ENCODE data around the gene GMPPA. TPM values are rescaled to one million over a fixed set of nuclear protein-coding genes. Genes with fewer than 3 reads are reported as not detected.

GMPPA gene
- polyA plus RNA-seq, 2 of the 4 experiments (the other 2 are of a cell fraction), result 36.2 to 46.2 TPM

DNA sequence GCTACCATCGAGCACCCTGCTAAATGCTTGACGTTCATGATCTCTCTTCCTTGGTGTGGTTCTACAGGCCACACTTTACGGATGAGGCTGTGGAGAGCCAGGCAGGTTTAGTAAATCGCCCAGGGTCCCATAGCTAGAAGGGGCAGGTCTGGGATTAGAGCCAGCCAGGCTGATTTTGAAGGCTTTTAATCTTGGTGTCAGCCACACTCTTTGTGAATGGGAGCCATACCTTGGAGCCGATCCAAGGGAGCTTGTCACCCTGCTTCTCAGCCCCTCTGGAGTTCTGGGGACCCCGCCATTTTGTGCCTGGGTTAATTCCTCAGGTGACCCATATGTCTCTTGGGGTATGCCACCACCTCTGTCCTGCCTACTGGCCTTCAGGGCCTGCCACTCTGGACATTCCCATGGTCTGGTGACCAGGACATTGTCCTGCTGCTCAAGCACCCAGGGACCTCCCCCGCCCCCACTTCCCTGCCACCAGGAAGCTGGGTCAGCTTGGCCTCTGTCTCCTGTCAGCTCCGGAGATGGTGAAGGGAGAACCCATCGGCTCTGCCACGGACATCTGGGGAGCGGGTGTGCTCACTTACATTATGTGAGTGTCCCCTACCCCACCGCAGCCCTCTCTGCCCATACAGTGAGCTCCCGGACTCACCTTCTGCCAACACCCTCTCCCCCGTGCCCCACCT, 7.3 kb upstream of the GMPPA start:
- no peak for ATAC-seq
- ChIA-PET CTCF (interaction anchor here (1.0 to 89.4 kb wide), 4 partner anchors 15 to 89 kb away, joined by 3 to 3291 read pairs (median 1649); partner anchors contain the start of genes ASIC4, CHPF, GMPPA and SPEG), POLR2A (no interaction called here)
- WGBS (ENCODE audit: missing lambda C conversion rate), result 55% methylated on average over 9 of the region's 14 CpGs
- DNase-seq (ENCODE audit: low read depth in 1 of 2, low spot score in 1 of 2), result no peak
- H3K4me1 ChIP-seq, result peaks cover 7% of the 10 kb centered on the region; the same call in 2 of the 3 replicates
- H3K27ac ChIP-seq, result no peak overlapping the region
- TF ChIP-seq EHF (CRISPR knock-in tag; IDR thresholded peaks at IDR 0.05) (no peak), ZSCAN20 (CRISPR knock-in tag; IDR thresholded peaks at IDR 0.05) (no peak), NPAS2 (CRISPR knock-in tag; IDR thresholded peaks at IDR 0.05; ENCODE audit: borderline replicate concordance) (no peak), ESRRA (IDR thresholded peaks at IDR 0.05; ENCODE audit: borderline replicate concordance, low read length) (no peak), SMC3 (IDR thresholded peaks at IDR 0.05) (no peak), KDM1A (IDR thresholded peaks at IDR 0.05; ENCODE audit: low read depth) (no peak), RFX5 (IDR thresholded peaks at IDR 0.05) (no peak), BHLHE40 (IDR thresholded peaks at IDR 0.05; ENCODE audit: low read depth, low read length) (no peak), FOSL2 (IDR thresholded peaks at IDR 0.05) (no peak), FOSL2 (CRISPR knock-in tag; IDR thresholded peaks at IDR 0.05) (no peak), JUNB (IDR thresholded peaks at IDR 0.05) (no peak)
- TF ChIP-seq, protein P1, sequence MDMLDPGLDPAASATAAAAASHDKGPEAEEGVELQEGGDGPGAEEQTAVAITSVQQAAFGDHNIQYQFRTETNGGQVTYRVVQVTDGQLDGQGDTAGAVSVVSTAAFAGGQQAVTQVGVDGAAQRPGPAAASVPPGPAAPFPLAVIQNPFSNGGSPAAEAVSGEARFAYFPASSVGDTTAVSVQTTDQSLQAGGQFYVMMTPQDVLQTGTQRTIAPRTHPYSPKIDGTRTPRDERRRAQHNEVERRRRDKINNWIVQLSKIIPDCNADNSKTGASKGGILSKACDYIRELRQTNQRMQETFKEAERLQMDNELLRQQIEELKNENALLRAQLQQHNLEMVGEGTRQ (IDR thresholded peaks at IDR 0.05), result no peak
- TF ChIP-seq, protein P2, sequence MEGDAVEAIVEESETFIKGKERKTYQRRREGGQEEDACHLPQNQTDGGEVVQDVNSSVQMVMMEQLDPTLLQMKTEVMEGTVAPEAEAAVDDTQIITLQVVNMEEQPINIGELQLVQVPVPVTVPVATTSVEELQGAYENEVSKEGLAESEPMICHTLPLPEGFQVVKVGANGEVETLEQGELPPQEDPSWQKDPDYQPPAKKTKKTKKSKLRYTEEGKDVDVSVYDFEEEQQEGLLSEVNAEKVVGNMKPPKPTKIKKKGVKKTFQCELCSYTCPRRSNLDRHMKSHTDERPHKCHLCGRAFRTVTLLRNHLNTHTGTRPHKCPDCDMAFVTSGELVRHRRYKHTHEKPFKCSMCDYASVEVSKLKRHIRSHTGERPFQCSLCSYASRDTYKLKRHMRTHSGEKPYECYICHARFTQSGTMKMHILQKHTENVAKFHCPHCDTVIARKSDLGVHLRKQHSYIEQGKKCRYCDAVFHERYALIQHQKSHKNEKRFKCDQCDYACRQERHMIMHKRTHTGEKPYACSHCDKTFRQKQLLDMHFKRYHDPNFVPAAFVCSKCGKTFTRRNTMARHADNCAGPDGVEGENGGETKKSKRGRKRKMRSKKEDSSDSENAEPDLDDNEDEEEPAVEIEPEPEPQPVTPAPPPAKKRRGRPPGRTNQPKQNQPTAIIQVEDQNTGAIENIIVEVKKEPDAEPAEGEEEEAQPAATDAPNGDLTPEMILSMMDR (IDR thresholded peaks at IDR 0.05), result no peak
- H3K4me2 ChIP-seq, result no peak overlapping the region
- no peak for FAIRE-seq
- H3K4me3 ChIP-seq, result no peak overlapping the region
- no peaks in the 10 kb centered on the region for H3K9me3 ChIP-seq

DNA sequence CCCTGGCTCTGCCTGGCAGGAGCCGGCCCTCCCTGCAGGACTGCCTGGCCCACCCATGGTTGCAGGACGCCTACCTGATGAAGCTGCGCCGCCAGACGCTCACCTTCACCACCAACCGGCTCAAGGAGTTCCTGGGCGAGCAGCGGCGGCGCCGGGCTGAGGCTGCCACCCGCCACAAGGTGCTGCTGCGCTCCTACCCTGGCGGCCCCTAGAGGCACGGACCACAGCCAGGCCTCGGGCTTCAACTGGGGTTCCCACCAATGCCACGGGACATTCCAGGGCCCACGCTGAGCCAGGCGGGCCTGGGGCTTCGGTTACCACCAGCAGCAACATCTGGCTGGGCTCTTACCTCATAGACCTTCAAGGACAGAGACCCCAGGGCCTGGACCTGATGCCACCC, 6.1 kb upstream of the GMPPA start:
- no peak for ATAC-seq
- TF ChIP-seq HOXB5 (CRISPR knock-in tag; IDR thresholded peaks at IDR 0.05), result no peak
- TF ChIP-seq GATA3 (IDR thresholded peaks at IDR 0.05; ENCODE audit: borderline replicate concordance), result no peak
- ChIA-PET CTCF (interaction anchor here (1.0 to 89.4 kb wide), 3 partner anchors 14 to 90 kb away, joined by 3 to 3291 read pairs (median 3291); partner anchors contain the start of genes ASIC4, CHPF, GMPPA and SPEG), POLR2A (no interaction called here)
- no peak for FAIRE-seq
- 67% methylated on average over 1 of the region's 20 CpGs for WGBS (ENCODE audit: missing lambda C conversion rate)
- DNase-seq (ENCODE audit: low read depth in 1 of 2, low spot score in 1 of 2), result no peak
- no peaks in the 10 kb centered on the region for H3K9me3 ChIP-seq
- no peak overlapping the region for H3K4me3 ChIP-seq
- no peak overlapping the region for H3K27ac ChIP-seq
- no peak overlapping the region for H3K4me2 ChIP-seq
- H3K4me1 ChIP-seq, result peaks cover 12% of the 10 kb centered on the region; the same call in 2 of the 3 replicates

DNA sequence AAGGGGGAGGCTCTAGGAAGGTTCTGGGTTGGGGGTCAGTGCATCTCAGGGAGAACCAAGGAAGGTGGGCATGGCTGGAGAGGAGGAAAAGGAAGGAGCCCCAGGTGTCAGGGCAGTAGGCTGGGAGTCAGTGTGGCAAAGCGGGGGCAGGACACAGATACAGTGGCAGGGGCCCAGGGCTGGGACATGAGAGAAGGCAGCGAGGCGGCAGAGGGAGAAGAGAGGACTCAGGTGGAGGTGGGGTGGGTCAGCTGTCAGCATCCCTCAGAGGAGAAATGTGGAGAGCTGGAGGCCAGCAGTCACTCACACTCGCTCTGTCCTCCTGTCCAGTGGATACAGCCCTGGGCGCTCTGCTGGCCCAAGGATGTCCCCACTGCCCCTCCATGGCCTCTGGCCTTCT, 5.6 kb upstream of the GMPPA start:
- FAIRE-seq, result no peak
- WGBS (ENCODE audit: missing lambda C conversion rate), result 92% methylated on average over 5 of the region's 5 CpGs
- no peak for DNase-seq (ENCODE audit: low read depth in 1 of 2, low spot score in 1 of 2)
- H3K9me3 ChIP-seq, result no peaks in the 10 kb centered on the region
- no peak for ATAC-seq
- no peak overlapping the region for H3K27ac ChIP-seq
- POLR2A ChIA-PET, result no interaction called here
- no peak overlapping the region for H3K4me3 ChIP-seq
- H3K4me1 ChIP-seq, result peaks cover 13% of the 10 kb centered on the region; the same call in 2 of the 3 replicates
- H3K4me2 ChIP-seq, result no peak overlapping the region
- CTCF ChIA-PET, result interaction anchor here (1.9 to 89.4 kb wide), 3 partner anchors 13 to 77 kb away, joined by 7 to 3291 read pairs (median 3291); partner anchors contain the start of genes ASIC4, CHPF, GMPPA and SPEG
- TF ChIP-seq, protein P3, sequence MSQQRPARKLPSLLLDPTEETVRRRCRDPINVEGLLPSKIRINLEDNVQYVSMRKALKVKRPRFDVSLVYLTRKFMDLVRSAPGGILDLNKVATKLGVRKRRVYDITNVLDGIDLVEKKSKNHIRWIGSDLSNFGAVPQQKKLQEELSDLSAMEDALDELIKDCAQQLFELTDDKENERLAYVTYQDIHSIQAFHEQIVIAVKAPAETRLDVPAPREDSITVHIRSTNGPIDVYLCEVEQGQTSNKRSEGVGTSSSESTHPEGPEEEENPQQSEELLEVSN (IDR thresholded peaks at IDR 0.05; ENCODE audit: borderline replicate concordance, low read depth), result no peak
- TF ChIP-seq CHD2 (IDR thresholded peaks at IDR 0.05; ENCODE audit: low read length, partially characterized antibody), result no peak
- no peak for TF ChIP-seq ZFP36 (IDR thresholded peaks at IDR 0.05; ENCODE audit: borderline replicate concordance, partially characterized antibody)
- TF ChIP-seq, protein P1 (IDR thresholded peaks at IDR 0.05), result no peak
- no peak for TF ChIP-seq RCOR1 (IDR thresholded peaks at IDR 0.05; ENCODE audit: low read depth, low read length)
- no peak for TF ChIP-seq NR3C1 (IDR thresholded peaks at IDR 0.05)
- no peak for TF ChIP-seq SREBF2 (IDR thresholded peaks at IDR 0.05)
- TF ChIP-seq, protein P4, sequence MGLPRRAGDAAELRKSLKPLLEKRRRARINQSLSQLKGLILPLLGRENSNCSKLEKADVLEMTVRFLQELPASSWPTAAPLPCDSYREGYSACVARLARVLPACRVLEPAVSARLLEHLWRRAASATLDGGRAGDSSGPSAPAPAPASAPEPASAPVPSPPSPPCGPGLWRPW (IDR thresholded peaks at IDR 0.05), result no peak
- TF ChIP-seq JUNB (IDR thresholded peaks at IDR 0.05), result no peak
- TF ChIP-seq FOSL2 (IDR thresholded peaks at IDR 0.05), result no peak
- TF ChIP-seq FOSL2 (CRISPR knock-in tag; IDR thresholded peaks at IDR 0.05), result no peak
- TF ChIP-seq, protein P5, sequence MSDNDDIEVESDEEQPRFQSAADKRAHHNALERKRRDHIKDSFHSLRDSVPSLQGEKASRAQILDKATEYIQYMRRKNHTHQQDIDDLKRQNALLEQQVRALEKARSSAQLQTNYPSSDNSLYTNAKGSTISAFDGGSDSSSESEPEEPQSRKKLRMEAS (IDR thresholded peaks at IDR 0.05), result no peak
- TF ChIP-seq RAD21 (conservative IDR thresholded peaks at IDR 0.05 in 1 of 2, IDR thresholded peaks at IDR 0.05 in 1 of 2), result no peak
- no peak for TF ChIP-seq FOSB (CRISPR knock-in tag; IDR thresholded peaks at IDR 0.05)
- TF ChIP-seq, protein P2 (IDR thresholded peaks at IDR 0.05), result no peak
- TF ChIP-seq EHF (CRISPR knock-in tag; IDR thresholded peaks at IDR 0.05), result no peak
- no peak for TF ChIP-seq POLR2AphosphoS2 (conservative IDR thresholded peaks at IDR 0.05; ENCODE audit: low read length)
- no peak for TF ChIP-seq ZNF302 (CRISPR knock-in tag; IDR thresholded peaks at IDR 0.05)

All from A549 (cell line).